OCI-LY3 (cell line): ENCODE data around the gene TM9SF4.

ENCODE experiments used
- H2AFZ ChIP-seq: fragments of 200-600, 300-600 bp; shearing (Covaris generic); 2 replicates; pipeline ENCODE4 v1.6.0; 2014; ENCODE audit warnings: antibody characterized with exemption, low read depth, low read length
- H3K27ac ChIP-seq: fragments of 200-600, 300-600 bp; sonication (generic); 2 replicates; pipeline ENCODE4 v1.5.1; 2014; ENCODE audit warnings: mild to moderate bottlenecking, low read length, moderate library complexity, mixed read lengths
- H3K27me3 ChIP-seq: fragments of 200-600, 300-600 bp; sonication (generic); 2 replicates; pipeline ENCODE4 v1.6.1; 2014; ENCODE audit warnings: low read depth, low read length, mixed read lengths
- H3K36me3 ChIP-seq: fragments of 200-600, 300-600 bp; sonication (generic); replicated peaks from 2 replicates; pipeline ENCODE3; 2014; ENCODE audit warnings: low read depth, low read length, mixed read lengths
- H3K4me1 ChIP-seq: fragments of 300-600, 200-600 bp; sonication (generic); 2 replicates; pipeline ENCODE4 v1.6.1; 2014; ENCODE audit warnings: low read length, mixed read lengths
- H3K4me2 ChIP-seq: fragments of 200-600, 300-600 bp; sonication (generic); 2 replicates; pipeline ENCODE4 v1.6.1; 2014; ENCODE audit warnings: low read length, mixed read lengths
- H3K4me3 ChIP-seq: fragments of 300-600, 200-600 bp; sonication (generic); 2 replicates; pipeline ENCODE4 v1.5.1; 2014; ENCODE audit warnings: antibody characterized with exemption, mild to moderate bottlenecking, low read length, moderate library complexity
- H3K79me2 ChIP-seq: fragments of 300-600, 200-600 bp; shearing (Covaris generic); 2 replicates; pipeline ENCODE4 v1.6.1; 2014; ENCODE audit warnings: mild to moderate bottlenecking, low read length, mixed read lengths
- H3K9ac ChIP-seq: fragments of 300-600, 200-600 bp; shearing (Covaris generic); 2 replicates; pipeline ENCODE4 v1.6.0; 2014; ENCODE audit warnings: mild to moderate bottlenecking, low read length, moderate library complexity
- H3K9me3 ChIP-seq: fragments of 200-600, 300-600 bp; shearing (Covaris generic); 2 replicates; pipeline ENCODE4 v1.6.1; 2014; ENCODE audit warnings: low read length, mixed read lengths; ENCODE audit not compliant: insufficient read depth
- H4K20me1 ChIP-seq: fragments of 200-600, 300-600 bp; sonication (generic); 2 replicates; pipeline ENCODE4 v1.6.1; 2016; ENCODE audit warnings: low read length, mixed read lengths; ENCODE audit not compliant: insufficient read depth
- EZH2phosphoT487 ChIP-seq: fragments of 200-600 bp; shearing (Covaris generic); IDR thresholded peaks from 2 replicates; pipeline ENCODE4 v1.6.1; 2018; ENCODE audit warnings: antibody characterized with exemption, mixed run types, low read depth
- TF ChIP-seq, protein P1 (sequence below): fragments of 200-600, 300-600 bp; sonication (generic); IDR thresholded peaks from 2 replicates; pipeline ENCODE4 v1.5.1; 2014; ENCODE audit warnings: antibody characterized with exemption, low read length, low read depth

TM9SF4 gene

DNA sequence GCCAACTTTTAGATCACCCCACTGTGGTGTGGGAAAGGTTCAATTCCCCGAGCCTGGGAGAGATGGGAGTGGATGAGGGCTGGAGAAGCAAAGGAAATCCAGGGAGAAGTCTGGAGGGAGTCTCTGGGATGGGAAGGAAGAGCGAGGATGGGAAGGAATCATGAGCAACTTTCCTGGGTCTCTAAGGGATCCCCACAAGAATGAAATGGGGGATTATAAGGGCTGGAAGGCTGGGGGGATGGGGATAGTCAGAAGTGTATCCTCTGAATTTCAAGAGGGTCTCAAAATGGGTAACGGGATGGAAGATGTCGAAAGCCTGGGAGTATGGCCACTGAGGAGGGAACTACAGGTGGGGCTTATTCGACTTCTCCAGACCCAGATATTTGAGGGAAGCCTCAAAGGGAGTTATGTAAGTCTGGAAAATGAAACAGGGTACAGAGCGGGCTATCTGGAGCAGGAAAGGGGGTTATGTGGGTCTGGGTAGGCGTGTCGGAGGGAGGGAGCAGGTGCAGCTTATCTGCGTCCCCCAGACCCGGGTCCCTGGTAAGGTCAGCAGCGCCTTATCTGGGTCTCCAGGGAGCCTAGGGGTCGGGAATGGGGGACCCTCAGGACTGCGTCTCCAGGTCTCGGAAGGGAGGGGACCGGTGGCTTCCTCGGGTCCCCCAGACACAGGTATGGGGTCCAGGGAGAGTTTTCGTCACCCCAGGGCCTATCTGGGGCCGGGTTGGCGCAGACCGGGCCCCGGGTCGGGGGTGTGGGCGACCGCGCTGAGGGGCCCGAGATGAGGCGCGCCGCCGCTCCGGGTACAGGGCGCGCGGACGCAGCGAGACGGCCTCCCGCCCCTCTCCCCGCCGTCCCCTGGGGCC lies 97.5 kb downstream of the TM9SF4 start:
- H3K4me3 ChIP-seq, result peak overlapping the region; percentile 94
- no peak for TF ChIP-seq EZH2phosphoT487
- TF ChIP-seq, protein P1, sequence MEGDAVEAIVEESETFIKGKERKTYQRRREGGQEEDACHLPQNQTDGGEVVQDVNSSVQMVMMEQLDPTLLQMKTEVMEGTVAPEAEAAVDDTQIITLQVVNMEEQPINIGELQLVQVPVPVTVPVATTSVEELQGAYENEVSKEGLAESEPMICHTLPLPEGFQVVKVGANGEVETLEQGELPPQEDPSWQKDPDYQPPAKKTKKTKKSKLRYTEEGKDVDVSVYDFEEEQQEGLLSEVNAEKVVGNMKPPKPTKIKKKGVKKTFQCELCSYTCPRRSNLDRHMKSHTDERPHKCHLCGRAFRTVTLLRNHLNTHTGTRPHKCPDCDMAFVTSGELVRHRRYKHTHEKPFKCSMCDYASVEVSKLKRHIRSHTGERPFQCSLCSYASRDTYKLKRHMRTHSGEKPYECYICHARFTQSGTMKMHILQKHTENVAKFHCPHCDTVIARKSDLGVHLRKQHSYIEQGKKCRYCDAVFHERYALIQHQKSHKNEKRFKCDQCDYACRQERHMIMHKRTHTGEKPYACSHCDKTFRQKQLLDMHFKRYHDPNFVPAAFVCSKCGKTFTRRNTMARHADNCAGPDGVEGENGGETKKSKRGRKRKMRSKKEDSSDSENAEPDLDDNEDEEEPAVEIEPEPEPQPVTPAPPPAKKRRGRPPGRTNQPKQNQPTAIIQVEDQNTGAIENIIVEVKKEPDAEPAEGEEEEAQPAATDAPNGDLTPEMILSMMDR, result no peak
- peaks cover 41% of the 10 kb centered on the region for H4K20me1 ChIP-seq
- peak overlapping the region; percentile 96 for H3K4me2 ChIP-seq
- peak overlapping the region; percentile 11; the same call in 1 of the 2 replicates for H2AFZ ChIP-seq
- peaks cover 92% of the 10 kb centered on the region for H3K79me2 ChIP-seq
- no peaks in the 10 kb centered on the region for H3K9me3 ChIP-seq
- H3K27me3 ChIP-seq, result no peaks in the 10 kb centered on the region
- peak overlapping the region; percentile 51 for H3K27ac ChIP-seq
- H3K9ac ChIP-seq, result peak overlapping the region; percentile 85
- H3K36me3 ChIP-seq, result peaks cover 45% of the 10 kb centered on the region
- peaks cover 27% of the 10 kb centered on the region for H3K4me1 ChIP-seq

DNA sequence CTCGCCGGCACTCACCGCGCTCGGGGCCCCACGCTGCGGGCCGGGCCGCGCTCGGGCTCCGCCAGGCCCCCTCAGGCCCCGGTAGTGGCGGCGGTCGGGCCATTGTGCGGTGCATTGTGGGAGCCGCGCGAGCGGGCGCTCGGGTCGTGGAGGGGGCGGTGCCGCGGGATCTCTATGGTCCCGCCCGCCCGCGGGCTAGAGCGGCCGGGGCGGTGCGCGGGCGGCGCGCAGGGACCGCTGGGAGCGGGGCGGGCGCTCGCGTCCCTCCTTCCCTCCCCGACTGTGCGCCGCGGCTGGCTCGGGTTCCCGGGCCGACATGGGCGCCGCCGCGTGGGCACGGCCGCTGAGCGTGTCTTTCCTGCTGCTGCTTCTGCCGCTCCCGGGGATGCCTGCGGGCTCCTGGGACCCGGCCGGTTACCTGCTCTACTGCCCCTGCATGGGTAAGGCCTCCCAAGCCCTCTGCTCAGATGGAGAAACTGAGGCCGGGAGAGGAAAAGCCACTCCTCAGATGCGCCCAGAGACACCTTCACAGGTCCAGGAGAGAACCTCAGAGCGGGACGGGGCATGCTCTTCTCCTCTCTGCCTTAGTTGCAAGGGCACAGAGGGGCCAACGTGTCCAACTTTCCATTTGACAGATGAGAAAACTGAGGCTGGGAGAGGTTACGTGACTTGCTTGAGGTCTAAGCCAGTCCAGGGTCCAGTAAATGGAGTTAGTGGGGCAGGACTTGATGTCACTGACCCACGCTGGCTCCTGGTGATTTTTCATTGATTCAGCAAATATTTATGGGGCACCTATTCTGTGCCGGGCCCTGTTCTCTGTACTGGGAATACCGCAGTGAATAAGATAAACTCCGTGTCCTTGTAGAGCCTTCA lies 98.3 kb downstream of the TM9SF4 start, which contains the start of the genes PLAGL2 and POFUT1:
Gene PLAGL2 (minus strand): TSS at position 118 of the 873 bp plus-strand sequence. CDS start 5,565 bp downstream, outside the sequence.
Gene POFUT1 (plus strand): TSS at position 255 of the 873 bp plus-strand sequence. CDS start 62 bp downstream, at position 317.
- no peaks in the 10 kb centered on the region for H3K27me3 ChIP-seq
- H2AFZ ChIP-seq, result peak within 1 kb of the TSS; percentile 58
- H3K4me2 ChIP-seq, result peak within 1 kb of the TSS; percentile 96
- no peak for TF ChIP-seq EZH2phosphoT487
- TF ChIP-seq, protein P1, result peak; percentile 50
- no peaks in the 10 kb centered on the region for H3K9me3 ChIP-seq
- peak within 1 kb of the TSS; percentile 97 for H3K9ac ChIP-seq
- H3K4me3 ChIP-seq, result peak within 1 kb of the TSS; percentile 94
- peaks cover 27% of the 10 kb centered on the region for H3K4me1 ChIP-seq
- H3K36me3 ChIP-seq, result peaks cover 46% of the 10 kb centered on the region
- peaks cover 86% of the 10 kb centered on the region for H3K79me2 ChIP-seq
- H4K20me1 ChIP-seq, result peaks cover 33% of the 10 kb centered on the region
- H3K27ac ChIP-seq, result peak within 1 kb of the TSS; percentile 51

DNA sequence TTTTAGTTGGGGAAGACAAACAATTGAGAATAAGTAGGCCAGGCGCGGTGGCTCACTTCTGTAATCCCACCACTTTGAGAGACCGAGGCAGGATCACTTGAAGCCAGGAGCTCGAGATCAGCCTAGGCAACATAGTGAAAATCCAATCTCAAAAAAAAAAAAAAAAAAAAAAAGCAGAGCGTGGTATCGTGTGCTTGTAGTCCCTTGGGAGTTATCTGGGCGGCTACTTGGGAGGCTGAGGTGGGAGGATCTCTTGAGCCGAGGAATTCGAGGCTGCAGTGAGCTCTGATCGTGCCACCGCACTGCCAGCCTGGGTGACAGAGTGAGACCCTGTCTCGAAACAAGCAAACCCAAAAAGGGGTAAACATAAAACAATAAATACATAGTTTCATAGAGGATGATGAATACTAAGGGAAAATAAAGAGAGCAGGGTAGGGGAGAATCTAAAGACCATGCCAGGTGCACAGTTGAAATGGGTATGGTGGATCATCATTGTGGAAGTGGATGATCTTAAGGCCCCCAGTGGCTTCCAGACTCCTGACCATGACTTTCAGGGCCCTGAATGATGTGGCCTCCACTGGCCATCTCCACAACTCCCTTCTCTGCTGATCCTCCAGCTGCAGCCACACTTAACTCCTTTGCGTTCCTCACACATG lies 99.1 kb downstream of the TM9SF4 start:
- peaks cover 25% of the 10 kb centered on the region for H4K20me1 ChIP-seq
- peak overlapping the region; percentile 97 for H3K9ac ChIP-seq
- peaks cover 40% of the 10 kb centered on the region for H3K36me3 ChIP-seq
- peak overlapping the region; percentile 77 for H3K4me2 ChIP-seq
- H3K79me2 ChIP-seq, result peaks cover 79% of the 10 kb centered on the region
- peak overlapping the region; percentile 94 for H3K4me3 ChIP-seq
- H3K27ac ChIP-seq, result no peak overlapping the region
- TF ChIP-seq EZH2phosphoT487, result no peak
- TF ChIP-seq, protein P1, result no peak
- no peaks in the 10 kb centered on the region for H3K27me3 ChIP-seq
- H3K4me1 ChIP-seq, result peaks cover 27% of the 10 kb centered on the region
- no peaks in the 10 kb centered on the region for H3K9me3 ChIP-seq
- no peak overlapping the region for H2AFZ ChIP-seq
